ENCODE results near the gene CHRM1. TPM values are rescaled to one million over a fixed set of nuclear protein-coding genes. Genes with fewer than 3 reads are reported as not detected.
"Not testable (repeated sequence)": the region's sequence is repeated elsewhere in the genome, so short reads cannot be mapped to it uniquely, and the experiment has no call there.

Gene CHRM1
- 14.3 TPM for total RNA-seq

- FAIRE-seq (no peak), DNase-seq (ENCODE audit: low spot score in 2 of 2) (no peak)
Measured at GRCh38 chr11:62921201-62921572, at the start of gene CHRM1. Gene CHRM1, minus strand, starts transcription at chr11:62921363. Its CDS starts 10,263 bp downstream, at chr11:62911100.

DNA sequence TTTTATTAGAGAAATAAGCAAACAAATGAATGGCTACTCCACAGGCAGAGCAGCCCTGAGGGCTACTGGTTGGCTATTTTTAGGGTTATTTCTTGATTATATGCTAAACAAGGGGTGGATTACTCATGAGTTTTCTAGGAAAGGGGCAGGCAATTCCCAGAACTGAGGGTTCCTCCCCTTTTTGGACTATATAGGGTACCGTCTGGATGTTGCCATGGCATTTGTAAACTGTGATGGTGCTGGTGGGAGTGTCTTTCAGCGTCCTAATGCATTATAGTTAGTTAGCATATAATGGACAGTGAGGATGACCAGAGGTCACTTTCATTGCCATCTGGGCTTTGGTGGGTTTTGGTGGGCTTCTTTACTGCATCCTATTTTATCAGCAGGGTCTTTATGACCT, 44.4 kb upstream of the CHRM1 start:
- FAIRE-seq, result no peak
- no peak for DNase-seq (ENCODE audit: low spot score in 2 of 2)

DNA sequence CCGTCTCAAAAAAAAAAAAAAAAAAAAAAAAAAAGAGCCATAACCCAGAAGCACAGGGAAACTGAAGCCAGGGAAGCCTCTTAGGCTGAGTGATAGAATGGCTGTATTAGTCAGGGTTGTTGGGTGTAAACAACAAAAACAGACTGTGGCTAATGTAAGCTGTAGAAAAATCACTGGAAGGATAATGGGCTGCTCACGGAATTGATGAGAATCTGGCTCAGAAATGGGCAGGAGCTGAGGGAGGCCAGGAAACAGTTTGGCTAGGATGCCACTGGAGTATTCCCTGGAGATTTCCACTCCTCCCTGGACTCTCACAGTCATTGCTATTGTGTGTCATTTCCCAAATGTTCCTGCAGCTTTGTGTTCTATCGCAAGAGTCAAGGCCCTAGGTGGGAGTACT, 41.2 kb upstream of the CHRM1 start:
- no peak for FAIRE-seq
- no peak for DNase-seq (ENCODE audit: low spot score in 2 of 2)

DNA sequence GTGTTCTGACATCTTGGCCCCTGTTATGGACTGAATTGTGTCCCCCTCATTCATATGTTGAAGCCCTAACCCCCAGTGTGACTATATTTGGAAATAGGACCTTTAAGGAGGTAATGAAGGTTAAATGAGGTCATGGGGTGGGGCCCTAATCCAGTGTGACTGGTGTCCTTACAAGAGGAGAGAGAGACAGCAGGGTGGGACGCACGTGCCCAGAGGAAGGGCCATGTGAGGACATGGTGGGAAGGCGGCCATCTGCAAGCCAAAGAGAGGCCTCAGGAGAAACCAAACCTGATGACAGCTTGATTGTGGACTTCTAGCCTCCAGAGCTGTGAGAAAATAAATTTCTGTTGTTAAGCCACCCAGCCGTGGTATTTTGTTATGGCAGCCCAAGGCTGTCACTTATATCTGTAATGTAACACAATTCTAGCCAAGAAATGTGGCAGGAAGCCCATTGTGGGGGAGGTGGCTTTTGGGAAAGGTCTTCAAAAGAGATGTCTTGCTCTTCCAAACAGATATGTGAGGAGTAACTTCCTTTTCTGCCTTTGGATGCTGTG, 39.9 kb upstream of the CHRM1 start:
- DNase-seq (ENCODE audit: low spot score in 2 of 2) (no peak), FAIRE-seq (no peak)

DNA sequence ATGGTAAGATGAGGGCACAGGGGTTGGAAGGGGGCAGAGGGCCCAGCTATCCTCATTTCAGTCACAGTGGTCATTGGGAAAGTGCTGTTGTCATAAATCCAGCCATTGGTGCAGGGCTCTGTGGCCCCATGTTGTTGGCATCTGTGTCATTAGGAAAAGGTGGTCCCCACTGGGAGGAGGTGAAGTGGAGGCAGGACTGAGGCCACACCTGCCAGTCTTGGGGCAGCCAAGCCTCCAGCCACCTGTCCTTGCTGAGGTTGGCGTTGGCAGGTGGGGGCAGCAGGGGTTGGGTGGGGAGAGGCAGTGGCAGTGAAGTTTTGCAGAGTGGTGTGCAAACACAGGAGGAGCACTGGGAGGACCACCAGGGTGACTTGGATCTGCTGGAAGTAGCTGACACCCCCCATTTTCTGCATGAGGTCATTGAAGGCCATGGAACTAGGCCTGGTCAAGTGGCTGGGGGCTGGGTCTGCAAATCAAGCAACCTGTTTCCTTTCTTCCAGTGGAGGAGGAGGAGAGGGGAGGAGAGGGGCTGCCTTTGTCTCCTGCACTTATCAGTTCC, 38.3 kb upstream of the CHRM1 start:
- DNase-seq (ENCODE audit: low spot score in 2 of 2) (no peak), FAIRE-seq (no peak)

DNA sequence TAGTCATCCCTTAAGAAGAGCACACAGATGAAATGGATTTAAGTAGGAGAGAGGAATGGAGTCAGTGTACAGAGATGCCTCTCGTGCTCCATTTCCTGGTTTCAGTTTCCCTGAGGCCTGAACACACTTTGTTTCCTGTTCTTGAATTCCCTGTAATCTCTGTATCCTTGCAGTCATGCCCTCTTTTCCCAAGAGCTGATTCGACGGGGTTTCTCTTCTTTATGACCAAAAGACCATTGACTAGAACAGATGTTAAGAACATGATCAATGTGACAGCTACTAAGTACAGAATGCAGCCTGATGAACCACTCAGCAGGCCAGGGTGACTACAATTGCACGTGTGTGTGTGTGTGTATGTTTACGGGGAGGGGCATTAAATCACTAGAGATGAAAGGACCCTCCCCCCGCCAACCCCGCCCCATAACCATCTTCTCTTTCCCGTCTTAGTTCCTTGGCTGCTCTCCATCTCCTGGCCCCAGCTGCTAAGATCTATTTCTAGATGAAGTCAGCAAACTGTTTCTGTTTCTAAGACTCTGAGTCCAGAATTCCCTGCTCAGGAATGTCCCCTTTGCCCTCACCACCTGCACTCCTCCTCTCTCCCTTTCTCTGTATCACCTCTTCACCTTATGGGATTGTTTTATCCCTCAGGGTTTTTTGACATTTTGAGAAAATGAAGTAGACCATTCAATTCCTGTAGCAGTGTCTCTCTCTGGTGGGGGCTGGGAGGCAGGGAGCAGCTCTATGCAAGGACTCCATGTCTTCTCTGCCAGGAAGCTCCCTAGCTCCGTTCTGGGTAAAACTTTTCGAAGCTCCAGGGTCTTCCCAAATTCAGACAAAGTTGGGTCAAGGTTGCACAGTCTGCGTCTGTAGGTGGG, 37.6 kb upstream of the CHRM1 start:
- FAIRE-seq (no peak), DNase-seq (ENCODE audit: low spot score in 2 of 2) (peak in 1 of 2 donors; percentile 40)

DNA sequence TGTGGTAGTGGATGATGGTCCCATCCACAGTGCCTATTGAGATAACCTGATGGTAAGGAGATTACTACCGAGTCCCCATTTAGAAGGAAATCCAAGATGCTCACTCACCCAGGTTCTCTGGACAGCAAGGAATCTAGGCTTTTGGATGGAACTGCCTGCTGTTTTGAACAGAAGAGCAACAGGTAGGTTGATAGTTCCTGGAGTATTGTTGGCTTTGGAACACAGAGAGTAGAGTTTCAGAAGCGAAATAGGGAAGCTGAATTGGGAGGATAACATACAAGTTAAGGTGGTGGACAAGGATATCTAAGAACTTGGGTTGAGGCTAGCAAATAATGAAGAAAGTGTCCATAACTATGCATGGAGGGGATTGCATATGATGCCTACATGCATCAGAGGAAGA, 36.0 kb upstream of the CHRM1 start:
- FAIRE-seq (no peak), DNase-seq (ENCODE audit: low spot score in 2 of 2) (no peak)

- FAIRE-seq (no peak), DNase-seq (ENCODE audit: low spot score in 2 of 2) (no peak)
Measured at GRCh38 chr11:62954478-62954877, 33.3 kb upstream of the CHRM1 start.

GRCh38 chr11:62953811-62954210, 32.6 kb upstream of the CHRM1 start:
- no peak for FAIRE-seq
- no peak for DNase-seq (ENCODE audit: low spot score in 2 of 2)

GRCh38 chr11:62948765-62949320, 27.7 kb upstream of the CHRM1 start:
- no peak for DNase-seq (ENCODE audit: low spot score in 2 of 2)
- no peak for FAIRE-seq

DNA sequence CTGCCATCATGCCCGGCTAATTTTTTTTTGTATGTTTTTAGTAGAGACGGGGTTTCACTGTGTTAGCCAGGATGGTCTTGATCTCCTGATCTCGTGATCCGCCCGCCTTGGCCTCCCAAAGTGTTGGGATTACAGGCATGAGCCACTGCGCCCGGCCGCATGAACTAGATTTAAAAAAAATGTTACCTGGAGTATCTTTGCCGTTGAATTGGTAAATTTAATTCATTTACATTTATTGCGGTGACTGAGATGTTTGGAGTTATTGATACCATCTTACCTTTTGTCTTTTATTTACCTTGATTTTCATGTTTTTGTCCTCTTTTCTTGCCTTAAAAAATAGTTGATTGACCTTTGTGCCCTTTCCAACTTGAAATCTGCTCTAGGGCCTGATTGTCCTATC, 24.4 kb upstream of the CHRM1 start:
- not testable (repeated sequence) for DNase-seq (ENCODE audit: low spot score in 2 of 2); FAIRE-seq

- DNase-seq (ENCODE audit: low spot score in 2 of 2); FAIRE-seq: not testable (repeated sequence)
Measured at GRCh38 chr11:62937528-62937927, 16.4 kb upstream of the CHRM1 start.

DNA sequence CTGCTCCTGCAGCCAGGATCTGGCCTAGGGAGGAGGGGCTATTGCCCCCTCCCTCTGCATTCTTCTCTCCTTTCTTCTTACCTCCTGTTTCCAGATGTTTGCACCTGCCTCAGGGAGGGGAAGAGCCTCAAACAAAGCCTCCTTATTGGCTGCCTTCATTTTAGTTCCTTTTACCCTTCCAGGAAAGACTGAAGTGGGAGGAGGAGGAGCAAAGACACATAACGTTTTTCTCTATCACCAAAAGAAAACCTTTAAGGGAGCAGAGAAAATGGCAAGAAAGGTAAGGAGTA, 13.3 kb upstream of the CHRM1 start:
- DNase-seq (ENCODE audit: low spot score in 2 of 2) (no peak), FAIRE-seq (no peak)

DNA sequence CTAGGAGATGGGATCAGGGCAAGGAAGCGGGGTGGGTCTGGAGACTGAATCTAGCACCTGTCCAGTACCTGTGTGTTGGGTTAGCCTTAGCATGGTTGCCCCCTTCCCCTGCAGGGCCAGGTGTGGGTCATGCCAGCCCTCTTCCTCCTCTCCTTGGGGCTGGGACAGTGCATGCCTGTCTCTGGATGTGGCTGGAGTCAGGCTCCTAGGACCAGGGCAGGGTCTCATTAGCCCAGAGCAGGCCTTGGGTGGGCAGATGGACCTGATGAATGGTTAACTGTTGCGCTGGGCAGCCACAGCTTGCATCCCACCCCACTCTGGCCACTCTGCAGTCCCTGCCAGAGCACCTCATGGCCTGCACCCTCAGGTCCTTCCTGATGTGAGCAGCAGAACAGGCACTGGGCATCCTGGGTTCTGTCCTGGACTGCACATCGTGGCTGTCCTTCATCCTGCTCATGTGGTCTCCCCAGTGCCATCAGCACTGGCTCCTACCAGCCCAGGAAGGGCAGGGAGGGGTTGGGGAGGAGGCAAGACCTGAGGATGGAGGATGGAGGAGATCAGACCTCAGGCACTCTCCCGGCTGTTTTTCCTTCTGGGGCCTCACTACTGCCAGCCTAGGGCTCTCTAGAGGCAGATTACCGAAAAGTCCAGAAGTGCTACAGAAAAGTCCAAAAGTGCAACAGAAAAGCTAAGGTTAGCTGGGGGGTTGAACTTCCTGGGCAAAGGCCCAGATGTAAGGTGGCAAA, 12.8 kb upstream of the CHRM1 start:
- no peak for DNase-seq (ENCODE audit: low spot score in 2 of 2)
- FAIRE-seq, result no peak

GRCh38 chr11:62933285-62933684, 12.1 kb upstream of the CHRM1 start:
- DNase-seq (ENCODE audit: low spot score in 2 of 2) (no peak), FAIRE-seq (no peak)

DNA sequence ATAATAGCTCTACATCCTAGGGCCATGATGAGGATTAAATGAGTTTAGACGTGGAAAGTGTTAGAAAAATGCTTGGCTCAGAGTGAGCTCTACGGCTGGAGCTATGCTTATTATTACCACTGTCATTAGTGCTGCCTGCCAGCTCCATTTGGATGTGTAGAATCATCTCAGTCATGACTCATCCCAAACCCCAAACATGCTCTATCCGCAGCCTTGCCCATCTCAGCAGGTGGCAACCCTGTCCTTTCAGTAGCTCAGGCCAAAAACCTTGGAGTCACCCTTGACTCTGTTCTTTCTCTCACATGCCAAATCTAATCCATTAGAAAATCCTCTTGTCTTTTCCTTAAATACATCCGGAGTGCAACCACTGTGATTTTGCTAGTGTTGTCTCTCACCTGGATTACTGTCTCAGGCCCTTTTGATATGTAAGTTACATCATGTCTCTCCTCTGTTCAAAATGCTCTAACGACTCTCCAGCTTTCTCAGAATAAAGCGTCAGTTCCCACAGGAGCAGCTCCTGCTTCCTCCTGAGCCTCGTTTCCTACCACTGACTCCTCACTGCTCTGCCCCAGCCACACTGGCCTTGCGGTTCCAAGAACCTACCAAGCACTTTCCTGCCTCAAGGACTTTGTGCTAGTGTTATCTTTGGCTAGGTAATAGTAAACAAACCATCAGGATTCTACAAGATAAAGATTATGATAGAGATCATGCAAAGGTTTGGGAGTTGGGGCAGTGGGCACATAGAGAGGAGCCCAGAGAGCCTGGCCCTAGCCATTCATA, 10.5 kb upstream of the CHRM1 start:
- DNase-seq (ENCODE audit: low spot score in 2 of 2), result no peak
- FAIRE-seq, result no peak

DNA sequence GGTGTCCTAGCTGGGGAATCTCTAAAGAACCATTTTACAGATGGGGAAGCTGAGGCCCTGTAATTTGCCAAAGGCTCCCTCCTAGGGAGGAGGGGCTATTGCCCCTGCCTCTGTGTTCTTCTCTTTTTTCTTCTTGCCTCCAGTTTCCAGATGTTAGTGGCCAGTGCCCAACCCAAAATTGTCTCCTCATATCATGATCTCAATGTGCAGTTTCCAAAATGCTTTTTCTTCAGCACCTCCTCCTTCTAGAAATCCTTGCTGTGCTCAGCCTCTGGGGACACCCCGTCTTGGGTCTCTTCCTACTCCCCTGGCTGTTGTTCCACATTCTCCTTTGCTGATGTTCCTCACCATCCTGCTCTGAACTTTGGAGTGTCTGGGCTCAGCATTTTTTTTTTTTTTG, 9.5 kb upstream of the CHRM1 start:
- FAIRE-seq, result no peak
- no peak for DNase-seq (ENCODE audit: low spot score in 2 of 2)

DNA sequence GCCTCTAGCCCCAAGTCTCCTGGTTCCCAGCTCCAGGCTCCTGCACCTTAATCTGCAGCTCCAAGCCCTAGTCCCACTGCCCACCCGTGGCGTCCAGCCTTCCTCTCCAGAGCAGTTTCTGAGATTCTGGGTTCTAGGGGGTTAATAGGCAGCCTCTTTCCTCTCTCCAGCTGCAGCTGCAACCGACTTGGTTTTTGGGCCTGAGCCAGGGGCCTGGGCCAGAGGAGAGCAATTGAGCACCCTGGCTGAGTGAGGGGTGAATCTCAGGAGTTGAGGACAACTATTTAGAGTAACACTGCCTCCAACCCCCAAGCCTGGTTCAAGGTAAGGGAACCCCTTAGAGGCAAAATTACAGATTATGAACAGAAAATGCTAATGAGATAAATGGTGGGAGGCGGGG, 9.0 kb upstream of the CHRM1 start:
- FAIRE-seq, result no peak
- DNase-seq (ENCODE audit: low spot score in 2 of 2), result no peak

GRCh38 chr11:62928011-62928410, 6.8 kb upstream of the CHRM1 start:
- DNase-seq (ENCODE audit: low spot score in 2 of 2), result no peak

More at GRCh38 chr11:62928011-62928410, 6.8 kb upstream of the CHRM1 start:
- FAIRE-seq, result no peak

Data from frontal cortex (tissue), 4 donors.